Dermis blood vessel endothelial cell (primary cell): ENCODE measurements around the gene CADPS. TPM values are rescaled to one million over a fixed set of nuclear protein-coding genes. Genes with fewer than 3 reads are reported as not detected.
A peak's percentile ranks its signal among the peaks of the same experiment; 100 is the strongest.
"Not testable (repeated sequence)": the region's sequence is repeated elsewhere in the genome, so short reads cannot be mapped to it uniquely, and the experiment has no call there.

Experiments
- DNase-seq: peaks from one replicate; pipeline ENCODE4 v3.0.0; 2010
- total RNA-seq: library from RNA; depleted of rRNA; stranded (reverse); fragments of >200 nt; gene quantifications from 2 replicates; pipeline ENCODE4 v1.2.3, GENCODE V29; 2014

The CADPS gene
- total RNA-seq, 1 donor from 2014 or later, result not detected

DNA sequence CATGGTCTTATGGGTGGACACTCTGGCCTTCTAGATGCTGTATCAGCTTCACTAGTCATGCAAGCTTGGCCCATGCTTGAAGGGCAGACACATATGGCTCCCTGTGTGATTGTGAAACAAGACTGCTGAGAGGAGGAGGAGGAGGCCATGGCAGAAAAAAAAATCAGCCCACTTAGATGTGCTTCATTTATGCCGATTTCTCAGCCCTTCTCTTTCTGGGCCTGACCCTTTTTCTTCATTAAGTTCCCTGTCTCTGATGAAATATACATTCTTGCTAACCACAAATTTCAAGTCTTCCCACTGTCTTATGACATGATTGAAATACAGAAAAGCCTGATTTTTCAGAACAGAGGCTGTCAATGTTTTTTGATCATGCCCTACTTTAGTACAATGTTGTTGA, 288.9 kb downstream of the CADPS start:
- DNase-seq, result no peak

DNA sequence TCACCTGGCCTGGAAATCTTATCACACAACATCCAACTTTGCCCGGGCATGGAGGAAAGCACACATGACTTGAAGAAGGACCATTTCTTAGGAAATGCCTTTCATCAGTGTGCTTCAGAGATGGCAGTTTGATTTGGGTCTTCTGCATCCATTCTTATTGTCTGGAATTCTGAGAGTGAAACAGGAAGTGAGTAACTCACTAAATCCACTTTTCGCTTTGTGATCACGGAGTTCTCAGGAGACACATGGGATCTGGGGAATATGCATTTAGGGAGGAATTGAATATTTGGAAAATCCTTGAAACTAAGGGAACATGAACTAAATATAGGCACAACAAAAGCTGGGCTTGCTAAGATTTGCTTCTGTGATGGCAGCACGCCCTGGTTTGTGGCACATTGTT, 289.4 kb downstream of the CADPS start:
- peak; percentile 60 for DNase-seq

GRCh38 chr3:62584636-62585035, 290.6 kb downstream of the CADPS start:
- DNase-seq, result no peak

DNA sequence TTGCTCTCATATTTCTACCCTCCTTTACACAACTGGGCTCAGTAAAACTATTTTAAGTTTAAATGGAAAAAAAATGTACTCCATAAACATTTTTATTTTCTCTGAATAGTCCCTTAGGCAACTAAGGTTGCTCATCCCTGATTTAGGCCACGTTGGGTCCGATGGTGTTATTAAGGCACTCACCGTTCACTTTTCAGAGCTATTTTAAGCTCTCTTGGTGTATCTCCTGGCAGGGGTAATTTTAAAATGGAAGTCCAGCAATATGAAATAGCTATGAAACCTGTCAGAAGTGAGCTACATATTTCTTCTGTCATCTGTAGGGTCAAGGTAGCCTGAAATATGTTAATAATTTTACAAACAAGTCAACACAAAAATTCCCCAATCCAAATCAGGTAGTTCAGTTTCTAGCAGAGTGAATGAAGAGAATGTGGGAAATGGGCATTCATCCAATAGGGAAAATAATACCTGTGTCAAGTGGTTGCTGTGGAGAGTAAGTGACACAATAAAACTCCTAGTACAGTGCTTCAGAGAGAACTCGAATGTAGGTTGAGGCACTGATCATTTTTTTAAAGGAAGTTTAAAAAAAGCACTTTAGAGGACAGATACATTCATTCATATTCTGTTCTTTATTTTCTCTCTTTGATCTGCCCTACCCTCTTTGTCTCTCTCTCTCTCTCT, 292.6 kb downstream of the CADPS start:
- no peak for DNase-seq

- DNase-seq, result not testable (repeated sequence)
Measured at GRCh38 chr3:62580485-62580884, 294.7 kb downstream of the CADPS start.

GRCh38 chr3:62577153-62577552, 298.1 kb downstream of the CADPS start:
- no peak for DNase-seq

DNA sequence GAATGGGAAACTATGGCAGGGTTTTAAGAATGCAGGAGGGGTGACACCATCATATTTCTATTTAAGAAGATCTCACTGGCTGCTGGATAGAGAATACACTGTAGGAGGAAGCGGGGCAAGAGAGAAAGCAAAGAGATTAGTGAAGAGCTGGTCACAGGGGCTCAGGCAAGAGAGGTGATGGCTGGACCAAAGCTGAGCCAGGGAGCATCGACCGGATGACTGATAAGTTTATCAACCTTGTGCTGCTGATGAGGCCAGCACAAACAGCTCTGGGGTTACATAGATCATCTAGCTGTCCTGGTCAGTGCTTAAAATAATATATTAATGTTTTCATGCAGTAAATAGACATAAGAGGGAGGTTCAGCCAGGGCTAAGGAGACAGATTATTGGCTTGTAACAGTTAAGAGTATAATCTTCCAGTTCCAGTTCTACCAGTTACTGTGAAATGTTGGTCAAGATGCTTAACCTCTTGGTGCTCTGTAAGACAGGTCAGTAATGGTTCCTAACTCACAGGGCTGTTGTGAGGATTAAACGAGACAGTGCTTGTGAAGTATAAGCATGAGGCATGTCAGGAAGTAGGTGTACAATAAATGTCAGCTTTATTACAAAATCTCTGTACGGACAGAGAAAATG, 300.8 kb downstream of the CADPS start:
- DNase-seq, result peak; percentile 20

GRCh38 chr3:62571916-62572315, 303.3 kb downstream of the CADPS start:
- no peak for DNase-seq

GRCh38 chr3:62570888-62571287, 304.3 kb downstream of the CADPS start:
- DNase-seq, result no peak

- DNase-seq, result no peak
Measured at GRCh38 chr3:62569609-62570008, 305.6 kb downstream of the CADPS start.

- peak; percentile 19 for DNase-seq
Measured at GRCh38 chr3:62567097-62568021, 307.9 kb downstream of the CADPS start.

GRCh38 chr3:62566022-62566557, 309.1 kb downstream of the CADPS start:
- DNase-seq, result no peak

DNA sequence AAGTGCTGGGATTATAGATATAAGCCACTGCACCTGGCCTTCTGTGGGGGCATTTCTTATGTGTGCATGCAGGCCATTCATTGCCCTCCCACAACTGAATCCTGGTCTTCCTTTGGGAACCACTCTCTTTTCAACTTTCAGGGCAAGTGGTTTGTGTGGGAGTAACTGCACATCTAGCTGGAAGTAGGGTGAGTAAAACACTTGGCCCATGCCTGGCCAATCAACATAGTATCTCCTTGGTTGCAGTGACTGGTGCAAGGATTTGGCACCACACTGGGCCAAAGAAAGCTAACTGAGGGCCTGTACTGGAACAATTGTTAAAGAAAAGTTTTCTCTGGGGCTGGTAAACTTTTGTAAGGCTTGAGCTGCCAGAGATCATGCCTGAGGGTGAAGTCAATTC, 312.6 kb downstream of the CADPS start:
- peak; percentile 4 for DNase-seq

- peak; percentile 83 for DNase-seq
Measured at GRCh38 chr3:62562017-62562416, 313.2 kb downstream of the CADPS start.

DNA sequence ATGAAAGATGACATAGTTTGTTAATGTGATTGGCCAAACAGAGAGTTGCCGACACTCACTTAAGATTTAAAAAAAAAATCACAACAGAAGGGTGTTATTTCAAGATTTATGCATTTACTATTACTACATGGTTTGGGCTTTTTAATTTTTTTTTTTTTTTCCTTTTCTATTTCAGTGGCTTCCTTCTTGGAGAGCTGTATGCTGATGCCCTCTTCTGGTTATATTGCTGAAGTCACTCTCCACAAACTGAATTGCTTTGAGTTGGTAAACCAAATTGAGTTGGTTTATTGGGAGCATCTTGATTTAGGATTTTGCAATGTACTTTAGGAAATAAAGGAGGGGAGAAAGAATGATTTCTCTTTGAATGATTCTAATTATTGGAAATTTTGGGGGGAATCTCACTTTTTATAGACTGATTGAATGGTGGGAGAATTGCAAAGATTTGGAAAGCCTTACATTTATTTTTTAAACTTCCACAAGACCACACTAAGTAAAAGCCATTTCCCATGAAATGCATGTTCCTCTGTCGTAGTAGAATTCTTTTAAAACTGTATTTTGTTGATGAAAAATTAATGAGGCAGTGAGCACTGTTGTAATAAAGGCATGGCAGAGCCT, 315.3 kb downstream of the CADPS start:
- peak; percentile 61 for DNase-seq

- DNase-seq, result peak; percentile 54
Measured at GRCh38 chr3:62558549-62559112, 316.6 kb downstream of the CADPS start.

GRCh38 chr3:62557983-62558382, 317.2 kb downstream of the CADPS start:
- DNase-seq, result no peak

DNA sequence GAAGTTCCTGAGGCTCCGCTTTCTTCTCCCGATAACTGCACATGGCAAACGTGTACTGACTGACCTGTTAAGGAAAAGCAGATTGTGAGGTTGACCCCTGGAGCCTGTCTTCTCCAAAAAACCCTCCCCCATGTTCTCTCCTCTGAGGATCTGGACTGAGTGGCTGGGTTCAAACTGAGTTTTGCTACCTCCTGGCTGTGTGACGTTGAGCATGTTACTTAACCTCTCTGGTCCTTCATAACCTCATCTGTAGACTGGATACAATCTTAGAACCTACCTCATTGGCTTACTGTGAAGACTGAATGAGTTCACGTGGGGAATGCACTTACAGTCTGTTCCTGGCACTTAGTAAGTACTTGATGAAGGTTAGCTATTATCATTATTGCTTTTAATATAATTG, 317.8 kb downstream of the CADPS start:
- no peak for DNase-seq

DNA sequence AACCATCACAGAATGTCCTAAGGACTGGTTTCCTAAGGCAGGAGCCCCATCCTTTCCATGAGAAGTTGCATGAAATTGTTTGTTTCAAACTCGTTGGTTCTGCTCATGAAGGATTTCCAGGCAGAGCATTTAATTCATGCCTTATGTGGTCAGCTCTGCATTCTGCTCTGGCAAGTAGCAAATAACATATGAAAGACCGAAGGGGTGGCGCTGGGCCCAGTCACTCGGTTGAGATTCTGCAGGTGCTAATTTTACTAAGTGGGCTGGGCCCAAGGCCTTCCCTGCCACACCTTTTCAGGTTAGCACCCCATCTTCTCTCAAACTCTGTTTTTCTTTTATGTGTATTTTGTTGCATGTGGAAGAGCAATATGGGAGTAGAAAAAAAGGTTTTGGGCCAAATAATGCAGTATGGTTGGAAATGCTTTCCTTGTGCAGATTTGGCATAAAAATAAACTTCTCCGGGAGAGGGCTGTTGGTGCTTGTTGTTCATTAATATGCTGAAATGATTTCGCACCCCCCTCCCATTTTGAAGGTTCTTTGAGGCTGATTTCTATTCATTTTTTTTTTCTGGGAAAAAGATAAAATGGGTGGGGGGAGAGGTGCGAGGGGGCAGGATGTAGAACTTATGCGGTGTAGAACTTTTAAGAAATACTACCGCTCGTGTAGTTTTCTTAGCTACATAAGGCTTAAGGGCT, 318.9 kb downstream of the CADPS start:
- DNase-seq, result no peak

DNA sequence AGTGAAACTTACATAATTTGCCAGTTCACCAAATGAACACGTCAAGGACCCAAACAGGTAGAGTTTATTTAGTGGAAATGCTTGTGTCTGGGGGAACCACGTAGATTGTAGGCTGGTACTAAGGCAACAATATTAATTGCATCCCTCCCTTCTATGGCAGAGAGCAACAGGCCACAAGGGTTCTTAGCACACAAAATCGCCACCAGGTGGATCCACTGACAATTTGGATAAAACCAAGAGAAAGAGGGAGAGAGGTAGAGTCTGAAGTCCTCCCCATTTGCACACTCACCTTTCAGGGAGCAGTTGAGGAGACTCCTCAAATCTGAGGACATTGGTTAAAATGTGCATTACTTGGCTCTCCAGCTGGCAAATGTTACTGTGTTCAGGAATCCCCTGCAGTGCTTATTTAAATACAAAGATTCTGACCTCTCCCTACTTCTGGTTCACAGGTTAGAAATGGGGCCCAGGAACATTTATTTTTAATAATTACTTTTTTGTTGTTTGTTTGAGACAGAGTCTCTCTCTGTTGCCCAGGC, 320.9 kb downstream of the CADPS start:
- no peak for DNase-seq

GRCh38 chr3:62553811-62554210, 321.4 kb downstream of the CADPS start:
- no peak for DNase-seq
